ENCODE results near the gene WFDC10B.
"Not testable (repeated sequence)": the region's sequence is repeated elsewhere in the genome, so short reads cannot be mapped to it uniquely, and the experiment has no call there.

WFDC10B gene

DNA sequence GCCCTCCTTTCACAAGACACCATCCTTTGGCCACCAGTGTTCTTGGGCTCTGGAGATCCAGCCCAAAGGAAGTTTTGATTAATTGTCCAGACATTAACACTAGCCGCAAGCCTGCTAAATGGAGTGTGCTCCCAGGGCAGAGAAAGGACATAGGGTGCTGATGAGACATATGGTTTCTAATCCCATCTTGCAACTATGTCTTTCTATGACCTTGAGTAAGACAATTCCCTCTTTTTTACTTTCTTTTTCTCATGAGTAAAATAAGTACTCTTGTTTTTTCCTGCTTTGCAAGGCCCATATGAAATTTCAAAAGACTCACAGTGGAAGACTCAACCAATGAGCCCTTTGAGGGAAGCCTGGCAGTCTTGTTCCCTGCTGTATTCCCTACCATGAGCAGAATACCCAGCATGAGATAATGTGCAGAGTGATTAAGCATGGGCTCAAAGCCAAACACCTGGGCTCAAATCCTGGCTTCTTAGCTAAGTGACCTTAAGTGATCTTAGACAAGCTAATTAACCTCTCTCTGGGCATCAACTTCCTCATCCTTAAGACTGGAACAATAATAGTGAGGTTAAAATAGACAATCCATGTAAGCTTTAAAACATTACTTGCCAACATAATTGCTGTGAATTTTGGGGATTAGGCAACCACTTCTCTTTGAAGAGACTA is at the start of gene WFDC10B:
Gene WFDC10B (minus strand): TSS at position 51 of the 669 bp plus-strand sequence. CDS start 19,027 bp downstream, outside the sequence.
- DNase-seq (ENCODE audit: low read depth in 2 of 2), result no peak

GRCh38 chr20:45752746-45753145 is 47.9 kb upstream of the WFDC10B start:
- no peak for DNase-seq (ENCODE audit: low read depth in 2 of 2)

GRCh38 chr20:45751721-45752120 is 46.9 kb upstream of the WFDC10B start:
- DNase-seq (ENCODE audit: low read depth in 2 of 2), result no peak

DNA sequence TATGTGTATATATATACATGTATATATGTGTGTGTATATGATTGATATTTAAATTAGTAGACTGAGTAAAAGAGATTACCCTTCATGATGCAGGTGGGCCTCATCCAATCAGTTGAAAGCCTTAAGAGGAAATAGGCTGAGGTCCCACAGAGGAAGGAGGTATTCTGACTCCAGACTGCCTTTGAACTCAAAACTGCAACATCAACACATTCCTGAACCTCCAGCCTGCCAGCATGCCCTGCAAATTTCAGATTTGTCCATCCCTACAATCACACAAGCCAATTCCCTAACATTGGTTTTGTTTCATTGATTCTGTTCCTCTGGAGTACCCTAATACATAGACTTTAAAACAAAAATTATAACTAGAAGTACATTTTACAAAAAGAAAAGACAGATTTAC is 40.2 kb upstream of the WFDC10B start:
- DNase-seq (ENCODE audit: low read depth in 2 of 2), result no peak

DNA sequence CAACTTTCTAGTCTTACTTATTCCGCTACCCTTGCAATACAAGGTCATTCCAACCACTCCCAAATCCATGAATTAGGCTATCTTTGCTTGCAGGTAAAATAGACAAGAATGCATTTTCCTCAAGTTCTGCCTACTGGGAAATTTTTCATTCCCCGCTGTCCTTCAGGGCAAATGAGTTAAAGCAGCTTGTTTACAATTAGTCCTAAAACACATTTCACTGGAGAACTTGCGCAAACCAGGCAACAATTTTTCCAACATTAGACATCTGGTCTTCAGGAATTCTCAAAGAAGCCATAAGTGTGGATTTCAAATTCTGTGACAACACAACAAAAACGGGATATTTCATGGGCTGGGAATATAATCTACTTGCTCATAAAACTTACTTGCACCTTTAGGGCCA is 37.8 kb upstream of the WFDC10B start:
- no peak for DNase-seq (ENCODE audit: low read depth in 2 of 2)

DNA sequence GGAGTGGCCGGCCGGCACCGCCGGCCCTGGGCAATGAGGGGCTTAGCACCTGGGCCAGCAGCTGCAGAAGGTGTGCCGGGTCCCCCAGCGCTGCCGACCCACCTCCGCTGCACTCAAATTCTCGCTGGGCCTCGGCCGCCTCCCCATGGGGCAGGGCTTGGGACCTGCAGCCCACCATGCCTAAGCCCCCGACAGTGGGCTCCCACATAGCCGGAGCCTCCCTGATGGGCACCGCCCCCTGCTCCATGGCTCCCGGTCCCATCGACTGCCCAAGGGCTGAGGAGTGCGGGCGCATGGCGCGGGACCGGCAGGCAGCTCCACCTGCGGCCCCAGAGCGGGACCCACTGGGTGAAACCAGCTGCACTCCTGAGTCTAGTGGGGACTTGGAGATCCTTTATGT is 31.2 kb upstream of the WFDC10B start:
- no peak for DNase-seq (ENCODE audit: low read depth in 2 of 2)

- no peak for DNase-seq (ENCODE audit: low read depth in 2 of 2)
Observed at GRCh38 chr20:45735552-45735951, 30.7 kb upstream of the WFDC10B start.

GRCh38 chr20:45732199-45732598 is 27.4 kb upstream of the WFDC10B start:
- no peak for DNase-seq (ENCODE audit: low read depth in 2 of 2)

- DNase-seq (ENCODE audit: low read depth in 2 of 2), result no peak
Observed at GRCh38 chr20:45727044-45727443, 22.2 kb upstream of the WFDC10B start.

DNA sequence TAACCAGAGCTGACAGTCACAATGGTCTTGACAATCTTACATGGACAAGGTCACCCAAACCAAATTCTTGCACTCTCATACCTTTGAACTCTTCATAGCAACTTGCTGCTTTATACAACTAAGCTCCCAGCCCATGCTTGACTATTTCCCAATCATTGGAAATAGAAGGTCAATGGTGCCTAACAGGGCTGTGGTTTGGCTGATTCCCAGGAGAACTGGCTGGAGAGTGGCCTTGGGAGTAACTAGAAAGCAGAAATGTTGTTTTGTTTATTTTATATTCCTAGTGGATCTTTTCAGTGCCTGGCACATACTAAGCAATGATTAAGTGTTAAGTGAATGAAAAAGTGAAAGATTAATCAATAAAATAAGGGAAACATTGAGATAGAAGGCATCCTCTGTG is 20.3 kb upstream of the WFDC10B start:
- DNase-seq (ENCODE audit: low read depth in 2 of 2), result no peak

GRCh38 chr20:45722047-45722446 is 17.2 kb upstream of the WFDC10B start, which contains the start of gene SPINT4:
Gene SPINT4, plus strand, starts transcription at chr20:45722347. Its CDS starts 21 bp downstream, at chr20:45722368.
- no peak for DNase-seq (ENCODE audit: low read depth in 2 of 2)

DNA sequence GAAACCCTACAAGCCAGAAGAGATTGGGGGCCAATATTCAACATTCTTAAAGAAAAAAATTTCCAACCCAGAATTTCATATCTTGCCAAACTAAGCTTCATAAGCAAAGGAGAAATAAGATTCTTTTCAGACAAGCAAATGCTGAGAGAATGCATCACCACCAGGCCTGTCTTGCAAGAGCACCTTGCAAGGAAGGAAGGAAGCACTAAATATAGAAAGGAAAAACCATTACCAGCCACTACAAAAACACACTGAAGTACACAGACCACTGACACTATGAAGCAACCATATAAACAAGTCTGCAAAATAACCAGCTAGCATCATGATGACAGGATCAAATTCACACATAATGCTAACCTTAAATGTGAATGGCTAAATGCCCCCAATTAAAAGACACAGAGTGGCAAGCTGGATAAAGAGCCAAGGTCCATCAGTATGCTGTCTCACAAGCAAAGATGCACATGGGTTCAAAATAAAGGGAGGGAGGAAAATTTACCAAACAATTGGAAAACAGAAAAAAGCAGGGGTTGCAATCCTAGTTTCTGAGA is 11.4 kb upstream of the WFDC10B start:
- DNase-seq (ENCODE audit: low read depth in 2 of 2), result not testable (repeated sequence)

DNA sequence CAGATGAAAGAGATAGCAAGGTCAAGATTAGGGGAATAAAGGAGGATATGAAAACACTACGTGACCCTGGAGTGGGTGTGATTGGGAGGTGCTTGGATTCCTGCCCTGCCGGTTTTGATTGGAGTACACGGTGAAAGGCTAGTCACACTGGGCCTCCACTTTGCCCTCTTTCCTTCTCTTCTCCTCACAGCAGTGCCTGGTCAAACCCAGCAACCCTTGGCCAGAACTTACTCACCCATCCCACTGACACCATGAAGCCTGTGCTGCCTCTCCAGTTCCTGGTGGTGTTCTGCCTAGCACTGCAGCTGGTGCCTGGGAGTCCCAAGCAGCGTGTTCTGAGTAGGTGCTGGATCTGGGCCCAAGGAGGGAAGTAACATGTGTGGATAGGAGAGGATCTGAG is 2.9 kb downstream of the WFDC10B start, which contains the start of gene WFDC13:
Gene WFDC13 (plus strand): TSS at position 166 of the 400 bp plus-strand sequence. CDS start 86 bp downstream, at position 252.
- no peak for DNase-seq (ENCODE audit: low read depth in 2 of 2)

- DNase-seq (ENCODE audit: low read depth in 2 of 2), result no peak
Observed at GRCh38 chr20:45701104-45701503, 3.7 kb downstream of the WFDC10B start.

- DNase-seq (ENCODE audit: low read depth in 2 of 2), result no peak
Observed at GRCh38 chr20:45695496-45695895, 9.3 kb downstream of the WFDC10B start.

GRCh38 chr20:45693346-45693745 is 11.5 kb downstream of the WFDC10B start:
- DNase-seq (ENCODE audit: low read depth in 2 of 2), result not testable (repeated sequence)

GRCh38 chr20:45685896-45686295 is 18.9 kb downstream of the WFDC10B start:
- DNase-seq (ENCODE audit: low read depth in 2 of 2), result no peak

DNA sequence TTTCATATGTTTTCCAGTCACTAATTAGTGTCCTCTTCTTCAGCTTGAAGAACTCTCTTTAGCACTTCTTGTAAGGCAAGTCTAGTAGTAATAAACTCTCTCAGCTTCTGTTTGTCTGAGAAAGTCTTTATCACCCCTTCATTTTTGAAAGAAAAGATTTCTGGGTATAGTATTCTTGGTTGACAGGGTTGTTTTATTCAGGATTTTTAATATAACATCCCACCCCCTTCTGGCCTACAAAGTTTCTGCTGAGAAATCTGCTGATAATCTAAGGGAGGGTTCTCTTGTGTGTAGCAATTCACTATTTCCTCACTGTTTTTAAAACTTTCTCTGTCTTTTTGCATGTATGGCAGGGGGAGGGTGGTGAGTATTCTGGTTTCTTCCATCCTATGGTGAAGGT is 25.2 kb downstream of the WFDC10B start:
- no peak for DNase-seq (ENCODE audit: low read depth in 2 of 2)

GRCh38 chr20:45672765-45673164 is 32.1 kb downstream of the WFDC10B start:
- DNase-seq (ENCODE audit: low read depth in 2 of 2), result no peak

DNA sequence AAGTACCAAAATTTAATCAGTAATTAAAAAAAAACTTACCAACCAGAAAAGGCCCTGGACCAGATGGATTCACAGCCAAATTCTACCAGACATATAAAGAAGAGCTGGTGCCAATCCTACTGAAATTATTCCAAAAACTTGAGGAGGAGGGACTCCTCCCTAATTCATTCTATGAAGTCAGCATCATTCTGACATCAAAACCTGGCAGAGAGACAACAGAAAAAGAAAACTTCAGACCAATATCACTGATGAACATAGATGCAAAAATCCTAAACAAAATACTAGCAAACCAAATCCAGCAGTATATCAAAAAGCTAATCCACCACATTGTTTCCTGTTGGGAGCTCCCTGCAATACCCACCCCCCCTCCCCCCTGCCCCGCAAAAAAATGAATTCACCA is 34.7 kb downstream of the WFDC10B start, which contains the start of gene WFDC11:
Gene WFDC11 (minus strand): TSS at position 101 of the 400 bp plus-strand sequence. CDS start 19,639 bp downstream, outside the sequence.
- DNase-seq (ENCODE audit: low read depth in 2 of 2), result no peak

- not testable (repeated sequence) for DNase-seq (ENCODE audit: low read depth in 2 of 2)
Observed at GRCh38 chr20:45657038-45657437, 47.8 kb downstream of the WFDC10B start.

DNA sequence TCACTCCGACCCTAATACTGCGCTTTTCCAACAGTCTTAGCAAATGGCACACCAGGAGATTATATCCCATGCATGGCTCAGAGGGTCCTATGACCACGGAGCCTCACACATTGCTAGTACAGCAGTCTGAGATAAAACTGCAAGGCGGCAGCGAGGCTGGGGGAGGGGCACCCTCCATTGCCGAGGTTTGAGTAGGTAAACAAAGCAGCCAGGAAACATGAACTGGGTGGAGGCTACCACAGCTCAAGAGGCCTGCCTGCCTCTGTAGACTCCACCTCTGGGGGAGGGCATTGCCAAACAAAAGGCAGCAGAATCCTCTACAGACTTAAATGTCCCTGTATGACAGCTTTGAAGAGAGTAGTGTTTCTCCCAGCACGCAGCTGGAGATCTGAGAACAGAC is 53.1 kb downstream of the WFDC10B start:
- not testable (repeated sequence) for DNase-seq (ENCODE audit: low read depth in 2 of 2)

- no peak for DNase-seq (ENCODE audit: low read depth in 2 of 2)
Observed at GRCh38 chr20:45649312-45649863, 55.4 kb downstream of the WFDC10B start.

All from activated CD4-positive, alpha-beta T cell treated with anti-CD3 and anti-CD28 coated beads for 24 hours (primary cell).